ENCODE data around the gene MAPK7.

The MAPK7 gene

GRCh38 chr17:19380481-19381301, 2.4 kb downstream of the MAPK7 start:
- no peak overlapping the region for H3K4me3 ChIP-seq (replicated peaks; ENCODE audit: low read depth, low read length)

GRCh38 chr17:19381361-19381740, 3.1 kb downstream of the MAPK7 start:
- TF ChIP-seq CTCF (IDR thresholded peaks at IDR 0.05; ENCODE audit: low read length, missing control alignments): no peak

More at GRCh38 chr17:19380481-19381301, 2.4 kb downstream of the MAPK7 start:
- TF ChIP-seq CTCF (IDR thresholded peaks at IDR 0.05; ENCODE audit: low read length, missing control alignments): no peak
- DNase-seq (ENCODE audit: low read depth): no peak

GRCh38 chr17:19381741-19382444, 3.6 kb downstream of the MAPK7 start:
- no peak for DNase-seq (ENCODE audit: low read depth)
- TF ChIP-seq CTCF (IDR thresholded peaks at IDR 0.05; ENCODE audit: low read length, missing control alignments): no peak
- H3K4me3 ChIP-seq (replicated peaks; ENCODE audit: low read depth, low read length): no peak overlapping the region

More at GRCh38 chr17:19381361-19381740, 3.1 kb downstream of the MAPK7 start:
- DNase-seq (ENCODE audit: low read depth): no peak
- no peak overlapping the region for H3K4me3 ChIP-seq (replicated peaks; ENCODE audit: low read depth, low read length)

GRCh38 chr17:19382531-19383444, 4.5 kb downstream of the MAPK7 start:
- DNase-seq (ENCODE audit: low read depth): no peak
- no peak for TF ChIP-seq CTCF (IDR thresholded peaks at IDR 0.05; ENCODE audit: low read length, missing control alignments)
- no peak overlapping the region for H3K4me3 ChIP-seq (replicated peaks; ENCODE audit: low read depth, low read length)

- H3K4me3 ChIP-seq (replicated peaks; ENCODE audit: low read depth, low read length): no peak overlapping the region
- no peak for DNase-seq (ENCODE audit: low read depth)
- TF ChIP-seq CTCF (IDR thresholded peaks at IDR 0.05; ENCODE audit: low read length, missing control alignments): no peak
These were observed 5.6 kb downstream of the MAPK7 start for GRCh38 chr17:19383681-19384470.
